Nephron progenitor cell (in vitro differentiated cells): ENCODE measurements around the gene DICER1.

Experiments used
- DNase-seq: peaks from one replicate; pipeline ENCODE4 v3.0.0; 2021
- H3K27ac Mint-ChIP-seq: 2 replicates; pipeline ENCODE4 v1.8.0; 2021; ENCODE audit warnings: mild to moderate bottlenecking, moderate library complexity, mixed read lengths
- H3K27me3 Mint-ChIP-seq: 2 replicates; pipeline ENCODE4 v1.8.0; 2021; ENCODE audit warnings: mild to moderate bottlenecking, low read depth, mixed read lengths; ENCODE audit not compliant: poor library complexity
- H3K36me3 Mint-ChIP-seq: 2 replicates; pipeline ENCODE4 v1.8.0; 2021; ENCODE audit warnings: low read depth, mixed read lengths
- H3K4me1 Mint-ChIP-seq: 2 replicates; pipeline ENCODE4 v1.8.0; 2021; ENCODE audit warnings: mixed read lengths
- H3K4me3 Mint-ChIP-seq: 2 replicates; pipeline ENCODE4 v1.8.0; 2021; ENCODE audit warnings: mild to moderate bottlenecking, moderate library complexity, mixed read lengths
- H3K9me3 Mint-ChIP-seq: 2 replicates; pipeline ENCODE4 v1.8.0; 2021; ENCODE audit warnings: mild to moderate bottlenecking, moderate library complexity, mixed read lengths
- TF ChIP-seq, protein P1 (sequence below): fragments of 200-600 bp; sonication (generic); IDR thresholded peaks from 2 replicates; pipeline ENCODE4 v1.5.0; 2021; ENCODE audit warnings: antibody characterized with exemption

Gene DICER1

GRCh38 chr14:95062220-95062619 lies 95.1 kb downstream of the DICER1 start:
- no peak overlapping the region for H3K27ac Mint-ChIP-seq
- no peak overlapping the region for H3K4me3 Mint-ChIP-seq
- TF ChIP-seq, protein P1, sequence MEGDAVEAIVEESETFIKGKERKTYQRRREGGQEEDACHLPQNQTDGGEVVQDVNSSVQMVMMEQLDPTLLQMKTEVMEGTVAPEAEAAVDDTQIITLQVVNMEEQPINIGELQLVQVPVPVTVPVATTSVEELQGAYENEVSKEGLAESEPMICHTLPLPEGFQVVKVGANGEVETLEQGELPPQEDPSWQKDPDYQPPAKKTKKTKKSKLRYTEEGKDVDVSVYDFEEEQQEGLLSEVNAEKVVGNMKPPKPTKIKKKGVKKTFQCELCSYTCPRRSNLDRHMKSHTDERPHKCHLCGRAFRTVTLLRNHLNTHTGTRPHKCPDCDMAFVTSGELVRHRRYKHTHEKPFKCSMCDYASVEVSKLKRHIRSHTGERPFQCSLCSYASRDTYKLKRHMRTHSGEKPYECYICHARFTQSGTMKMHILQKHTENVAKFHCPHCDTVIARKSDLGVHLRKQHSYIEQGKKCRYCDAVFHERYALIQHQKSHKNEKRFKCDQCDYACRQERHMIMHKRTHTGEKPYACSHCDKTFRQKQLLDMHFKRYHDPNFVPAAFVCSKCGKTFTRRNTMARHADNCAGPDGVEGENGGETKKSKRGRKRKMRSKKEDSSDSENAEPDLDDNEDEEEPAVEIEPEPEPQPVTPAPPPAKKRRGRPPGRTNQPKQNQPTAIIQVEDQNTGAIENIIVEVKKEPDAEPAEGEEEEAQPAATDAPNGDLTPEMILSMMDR = no peak
- H3K27me3 Mint-ChIP-seq = no peaks in the 10 kb centered on the region
- DNase-seq = no peak
- peaks cover 41% of the 10 kb centered on the region for H3K4me1 Mint-ChIP-seq
- H3K9me3 Mint-ChIP-seq = no peaks in the 10 kb centered on the region
- H3K36me3 Mint-ChIP-seq = no peaks in the 10 kb centered on the region

DNA sequence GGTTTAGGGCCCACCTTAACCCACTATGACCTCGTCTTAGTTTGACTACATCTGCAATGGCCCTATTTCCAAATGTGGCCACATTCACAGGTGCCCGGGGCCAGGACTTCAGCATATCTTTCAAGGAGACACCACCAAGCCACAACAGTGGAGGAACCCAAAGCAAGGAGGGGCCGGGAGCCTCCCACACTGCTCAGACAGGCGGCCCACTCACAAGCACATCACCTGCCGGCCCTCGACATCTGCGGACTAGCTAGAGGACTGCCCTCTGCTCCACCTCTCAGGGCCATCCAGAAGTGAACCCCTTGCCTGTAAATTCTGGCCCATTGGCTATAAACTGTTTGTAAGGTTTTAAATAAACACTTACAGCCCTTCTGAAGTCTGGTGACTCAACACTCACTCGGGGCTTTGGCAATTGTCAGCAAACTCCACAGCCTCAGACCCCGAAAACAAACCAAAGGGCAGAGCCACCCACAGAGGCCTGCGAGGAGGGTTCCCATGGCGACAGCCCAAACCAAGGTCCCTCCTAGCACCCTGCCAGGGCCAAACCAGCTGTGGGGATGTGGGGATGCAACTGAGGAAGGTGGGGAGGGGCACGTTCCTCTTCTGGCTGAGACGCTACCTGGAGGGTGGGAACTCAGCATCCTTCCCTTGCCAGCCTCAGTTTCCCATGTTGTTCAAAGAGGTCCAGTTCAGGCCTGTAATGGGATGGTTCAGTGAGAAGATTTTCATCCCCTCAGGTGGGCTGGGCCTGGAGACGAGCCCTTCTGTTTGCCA lies 95.8 kb downstream of the DICER1 start:
- Mint-ChIP-seq H3K27ac (no peak overlapping the region), H3K4me3 (no peak overlapping the region), H3K27me3 (no peaks in the 10 kb centered on the region), H3K36me3 (no peaks in the 10 kb centered on the region), H3K4me1 (peaks cover 44% of the 10 kb centered on the region), H3K9me3 (no peaks in the 10 kb centered on the region)
- no peak for DNase-seq
- TF ChIP-seq, protein P1 = no peak

DNA sequence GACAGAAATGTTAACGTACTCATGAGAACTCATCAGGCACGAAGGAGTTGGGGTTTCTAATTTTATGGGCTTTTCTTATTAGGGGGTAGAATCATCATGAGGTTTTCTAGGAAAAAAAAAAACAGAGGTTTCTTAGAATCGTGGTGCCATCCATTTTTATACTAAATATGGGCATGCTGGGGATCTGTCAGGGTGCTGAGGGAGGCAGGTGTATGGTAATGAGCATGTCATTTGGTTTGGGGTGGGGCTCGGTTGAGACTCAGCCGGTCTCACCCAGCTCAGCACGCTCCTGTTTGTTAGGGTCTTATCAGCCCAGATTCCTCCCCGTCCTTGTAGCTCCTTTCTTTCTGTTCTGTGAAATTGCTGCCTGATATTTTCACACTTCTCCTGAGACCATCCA lies 98.2 kb downstream of the DICER1 start:
- no peak for DNase-seq
- no peaks in the 10 kb centered on the region for H3K9me3 Mint-ChIP-seq
- H3K4me1 Mint-ChIP-seq = peaks cover 47% of the 10 kb centered on the region
- H3K27ac Mint-ChIP-seq = peak overlapping the region; percentile 21
- no peak overlapping the region for H3K4me3 Mint-ChIP-seq
- H3K36me3 Mint-ChIP-seq = no peaks in the 10 kb centered on the region
- no peaks in the 10 kb centered on the region for H3K27me3 Mint-ChIP-seq
- TF ChIP-seq, protein P1 = no peak

DNA sequence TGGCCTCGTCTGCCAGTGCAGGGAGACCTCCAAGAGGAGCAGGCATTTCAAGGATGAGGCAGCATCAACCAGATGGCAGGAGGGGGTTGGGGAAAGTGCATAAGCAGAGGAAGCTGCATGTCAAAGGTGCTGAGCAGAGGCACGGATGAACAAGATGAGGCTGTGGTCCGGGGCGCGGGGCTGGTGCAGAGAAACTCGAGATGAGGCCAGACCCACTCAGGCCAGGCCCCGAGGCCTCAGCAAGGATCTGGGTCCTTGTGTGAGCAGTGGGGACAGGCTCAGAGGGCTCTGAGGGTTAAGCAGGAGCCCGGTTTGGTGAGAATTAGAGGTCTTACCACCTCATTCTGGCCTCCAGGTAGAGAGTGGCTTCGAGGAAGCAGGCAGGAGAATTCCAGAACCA lies 98.8 kb downstream of the DICER1 start:
- TF ChIP-seq, protein P1 = no peak
- H3K4me3 Mint-ChIP-seq = no peak overlapping the region
- H3K36me3 Mint-ChIP-seq = no peaks in the 10 kb centered on the region
- H3K4me1 Mint-ChIP-seq = peaks cover 44% of the 10 kb centered on the region
- H3K9me3 Mint-ChIP-seq = no peaks in the 10 kb centered on the region
- DNase-seq = no peak
- H3K27ac Mint-ChIP-seq = peak overlapping the region; percentile 21
- H3K27me3 Mint-ChIP-seq = no peaks in the 10 kb centered on the region

GRCh38 chr14:95057851-95058250 lies 99.5 kb downstream of the DICER1 start:
- Mint-ChIP-seq H3K36me3 (no peaks in the 10 kb centered on the region), H3K27ac (peak overlapping the region; percentile 21), H3K27me3 (no peaks in the 10 kb centered on the region), H3K9me3 (no peaks in the 10 kb centered on the region), H3K4me3 (no peak overlapping the region), H3K4me1 (peaks cover 39% of the 10 kb centered on the region)
- TF ChIP-seq, protein P1 = no peak
- no peak for DNase-seq

DNA sequence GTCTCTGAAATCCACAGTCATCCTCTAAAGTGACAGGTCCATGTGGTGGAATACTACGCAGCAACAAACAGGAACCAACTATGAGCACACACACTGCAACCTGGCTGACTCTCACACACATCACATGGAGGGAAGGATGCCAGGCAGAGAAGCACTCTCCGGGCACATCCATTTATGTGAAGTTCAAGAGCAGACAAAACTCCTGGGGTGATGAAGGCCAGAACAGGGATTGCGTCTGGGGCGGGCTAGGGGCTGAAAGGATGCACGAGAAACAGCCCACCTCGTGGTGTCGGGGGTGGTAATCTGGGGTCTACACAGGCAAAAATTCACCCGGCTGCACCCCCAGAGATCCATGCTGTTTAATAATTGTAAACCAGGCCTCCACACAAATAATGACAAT lies 100.2 kb downstream of the DICER1 start:
- Mint-ChIP-seq H3K9me3 (no peaks in the 10 kb centered on the region), H3K4me1 (peaks cover 45% of the 10 kb centered on the region), H3K27ac (no peak overlapping the region), H3K36me3 (no peaks in the 10 kb centered on the region), H3K4me3 (no peak overlapping the region), H3K27me3 (no peaks in the 10 kb centered on the region)
- DNase-seq = no peak
- TF ChIP-seq, protein P1 = no peak
